H9 (cell line): ENCODE data around the gene FARP1. TPM values are rescaled to one million over a fixed set of nuclear protein-coding genes. Genes with fewer than 3 reads are reported as not detected.

Source experiments
- DNase-seq: peaks from one replicate; pipeline ENCODE4 v3.0.0-alpha.2; 2017
- H2AFZ ChIP-seq: one replicate; pipeline ENCODE4 v1.6.1; 2013; ENCODE audit warnings: mild to moderate bottlenecking, low read length, control low read depth, moderate library complexity
- H2AK5ac ChIP-seq: 2 replicates; pipeline ENCODE4 v1.6.1; 2013; ENCODE audit warnings: low read length, control low read depth, mixed read lengths; ENCODE audit not compliant: insufficient read length
- H2BK120ac ChIP-seq: one replicate; pipeline ENCODE4 v1.6.1; 2013; ENCODE audit warnings: low read depth, mild to moderate bottlenecking, low read length, control low read depth, inconsistent platforms; ENCODE audit not compliant: poor library complexity, severe bottlenecking
- H2BK12ac ChIP-seq: 2 replicates; pipeline ENCODE4 v1.6.1; 2013; ENCODE audit warnings: low read length, control low read depth, mixed read lengths, low read depth; ENCODE audit not compliant: insufficient read length
- H2BK15ac ChIP-seq: 2 replicates; pipeline ENCODE4 v1.6.1; 2013; ENCODE audit warnings: low read depth, low read length, control low read depth
- H2BK20ac ChIP-seq: one replicate; pipeline ENCODE4 v1.6.1; 2013; ENCODE audit warnings: low read depth, mild to moderate bottlenecking, low read length, control low read depth, inconsistent platforms; ENCODE audit not compliant: poor library complexity, severe bottlenecking
- H2BK5ac ChIP-seq: 2 replicates; pipeline ENCODE4 v1.6.1; 2013; ENCODE audit warnings: low read length, control low read depth, mixed read lengths; ENCODE audit not compliant: insufficient read length
- H3K14ac ChIP-seq: 2 replicates; pipeline ENCODE4 v1.6.1; 2013; ENCODE audit warnings: low read length, control low read depth; ENCODE audit not compliant: insufficient read depth
- H3K18ac ChIP-seq: 2 replicates; pipeline ENCODE4 v1.6.1; 2013; ENCODE audit warnings: low read depth, mild to moderate bottlenecking, mixed read lengths, low read length, control low read depth; ENCODE audit not compliant: insufficient read length
- H3K23ac ChIP-seq: 2 replicates; pipeline ENCODE4 v1.6.1; 2013; ENCODE audit warnings: low read length, control low read depth, mixed read lengths, low read depth; ENCODE audit not compliant: insufficient read length
- H3K23me2 ChIP-seq: 2 replicates; pipeline ENCODE4 v1.6.1; 2013; ENCODE audit warnings: low read depth, mild to moderate bottlenecking, mixed read lengths, low read length, control low read depth; ENCODE audit not compliant: insufficient read length, poor library complexity, severe bottlenecking
- H3K27ac ChIP-seq: 2 replicates; pipeline ENCODE4 v1.5.1; 2013; ENCODE audit warnings: low read length, control low read depth, mixed read lengths, low read depth; ENCODE audit not compliant: insufficient read length
- H3K27me3 ChIP-seq: 2 replicates; pipeline ENCODE4 v1.6.1; 2013; ENCODE audit warnings: low read length, control low read depth, inconsistent platforms; ENCODE audit not compliant: insufficient read depth
- H3K4ac ChIP-seq: 2 replicates; pipeline ENCODE4 v1.6.1; 2013; ENCODE audit warnings: low read depth, mild to moderate bottlenecking, control low read depth, inconsistent platforms, low read length, moderate library complexity
- H3K4me1 ChIP-seq: 2 replicates; pipeline ENCODE4 v1.6.1; 2013; ENCODE audit warnings: low read length, control low read depth, inconsistent platforms; ENCODE audit not compliant: insufficient read depth
- H3K4me2 ChIP-seq: 2 replicates; pipeline ENCODE4 v1.6.1; 2013; ENCODE audit warnings: low read length, control low read depth, mixed read lengths; ENCODE audit not compliant: insufficient read length, insufficient read depth
- H3K56ac ChIP-seq: 2 replicates; pipeline ENCODE4 v1.6.1; 2013; ENCODE audit warnings: low read depth, mild to moderate bottlenecking, mixed read lengths, low read length, control low read depth; ENCODE audit not compliant: insufficient read length
- H3K79me1 ChIP-seq: 2 replicates; pipeline ENCODE4 v1.6.1; 2013; ENCODE audit warnings: low read depth, mild to moderate bottlenecking, moderate library complexity, low read length, control low read depth, inconsistent platforms; ENCODE audit not compliant: insufficient read depth, poor library complexity, severe bottlenecking
- H3K79me2 ChIP-seq: 2 replicates; pipeline ENCODE4 v1.6.1; 2013; ENCODE audit warnings: low read length, control low read depth, inconsistent platforms; ENCODE audit not compliant: insufficient read depth
- H3K9ac ChIP-seq: 2 replicates; pipeline ENCODE4 v1.6.1; 2013; ENCODE audit warnings: low read length, control low read depth, mixed read lengths; ENCODE audit not compliant: insufficient read length; ENCODE audit errors: extremely low read depth
- H3K9me3 ChIP-seq: one replicate; pipeline ENCODE4 v1.6.1; 2013; ENCODE audit warnings: low read depth, low read length, inconsistent platforms; ENCODE audit not compliant: control insufficient read depth
- H3T11ph ChIP-seq: one replicate; pipeline ENCODE4 v1.6.1; 2013; ENCODE audit warnings: mild to moderate bottlenecking, low read length, control low read depth, inconsistent platforms
- H4K20me1 ChIP-seq: one replicate; pipeline ENCODE4 v1.6.1; 2013; ENCODE audit not compliant: control insufficient read depth, insufficient read length, insufficient read depth
- H4K5ac ChIP-seq: 2 replicates; pipeline ENCODE4 v1.6.1; 2013; ENCODE audit warnings: low read depth, mild to moderate bottlenecking, mixed read lengths, low read length, control low read depth; ENCODE audit not compliant: insufficient read length
- H4K8ac ChIP-seq: replicated peaks from 2 replicates; pipeline ENCODE4 v1.6.1; 2013; ENCODE audit warnings: low read length, control low read depth, mixed read lengths, low read depth; ENCODE audit not compliant: insufficient read length
- H4K91ac ChIP-seq: 2 replicates; pipeline ENCODE4 v1.6.1; 2013; ENCODE audit warnings: low read depth, mild to moderate bottlenecking, moderate library complexity, mixed read lengths, low read length, control low read depth; ENCODE audit not compliant: insufficient read length
- H3K27ac Mint-ChIP-seq, 3 experiments: 2 replicates in 2 of 3; 3 replicates in 1 of 3; pipeline ENCODE4 v1.8.0; 2020 to 2021; ENCODE audit warnings: mixed read lengths in 3 of 3, mild to moderate bottlenecking in 1 of 3, moderate library complexity in 1 of 3
- H3K27me3 Mint-ChIP-seq: 2 replicates; pipeline ENCODE4 v1.8.0; 2021; ENCODE audit warnings: low read depth, mild to moderate bottlenecking, moderate library complexity, mixed read lengths
- H3K36me3 Mint-ChIP-seq, 3 experiments: 2 replicates in 2 of 3; 3 replicates in 1 of 3; pipeline ENCODE4 v1.8.0; 2020 to 2021; ENCODE audit warnings: low read depth in 3 of 3, mixed read lengths in 3 of 3; ENCODE audit not compliant: insufficient read depth in 1 of 3
- H3K4me1 Mint-ChIP-seq, 2 experiments: 2 replicates each; pipeline ENCODE4 v1.8.0; 2020; ENCODE audit warnings: mixed read lengths in 2 of 2
- H3K4me3 Mint-ChIP-seq, 2 experiments: 2 replicates in 1 of 2; 3 replicates in 1 of 2; pipeline ENCODE4 v1.8.0; 2020 to 2021; ENCODE audit warnings: mild to moderate bottlenecking in 2 of 2, mixed read lengths in 2 of 2, moderate library complexity in 1 of 2
- H3K9me3 Mint-ChIP-seq, 2 experiments: 2 replicates in 1 of 2; 3 replicates in 1 of 2; pipeline ENCODE4 v1.8.0; 2020; ENCODE audit warnings: mild to moderate bottlenecking in 2 of 2, mixed read lengths in 2 of 2, moderate library complexity in 1 of 2
- WGBS: extraction: QIAGEN DNeasy Blood & Tissue Kit; methylation state at CpG from one replicate; pipeline ENCODE4 v1.1.7; 2013; ENCODE audit warnings: missing lambda C conversion rate, low lambda C conversion rate, mixed read lengths; ENCODE audit not compliant: insufficient read length; ENCODE audit errors: extremely low coverage; 5-methylcytosine and 5-hydroxymethylcytosine counted together
- total RNA-seq: library from RNA; stranded (reverse); gene quantifications from 2 replicates; pipeline ENCODE4 v1.2.1, GENCODE V29; 2021
- TF ChIP-seq, protein P1 (sequence below): fragments of 200-600 bp; sonication (generic); conservative IDR thresholded peaks from 3 replicates; pipeline ENCODE4 v1.8.0; 2021; ENCODE audit warnings: antibody characterized with exemption, mild to moderate bottlenecking

Gene FARP1
- total RNA-seq, 1 experiment from 2014 or later: 95.9 TPM

GRCh38 chr13:98216711-98217285 lies 73.9 kb downstream of the FARP1 start:
- H2BK120ac ChIP-seq: no peak overlapping the region
- Mint-ChIP-seq H3K36me3 (peaks cover 12 to 33% (median 16%) of the 10 kb centered on the region in 3 experiments; a peak in 6 of 7 replicates), H3K4me1 (peaks cover 22 to 41% of the 10 kb centered on the region in 2 experiments), H3K9me3 (no peaks in the 10 kb centered on the region; a peak in 1 of 5 replicates), H3K4me3 (no peak overlapping the region), H3K27me3 (no peaks in the 10 kb centered on the region), H3K27ac (peak overlapping the region; percentile 63 to 87 (median 75); a peak in 5 of 7 replicates)
- H2AFZ ChIP-seq: no peak overlapping the region
- no peaks in the 10 kb centered on the region for H3K79me1 ChIP-seq
- H3T11ph ChIP-seq: no peak overlapping the region
- H4K91ac ChIP-seq: no peak overlapping the region
- H3K23me2 ChIP-seq: no peaks in the 10 kb centered on the region
- H3K4me2 ChIP-seq: no peak overlapping the region
- H2BK15ac ChIP-seq: no peak overlapping the region
- no peak overlapping the region for H2BK12ac ChIP-seq
- no peaks in the 10 kb centered on the region for H4K20me1 ChIP-seq
- peaks cover 4% of the 10 kb centered on the region; the same call in 1 of the 2 replicates for H3K4me1 ChIP-seq
- no peaks in the 10 kb centered on the region for H3K79me2 ChIP-seq
- H3K27ac ChIP-seq: no peak overlapping the region
- no peak for DNase-seq
- H4K5ac ChIP-seq: no peak overlapping the region
- H3K4ac ChIP-seq: no peak overlapping the region
- H3K27me3 ChIP-seq: no peaks in the 10 kb centered on the region
- no peak overlapping the region for H3K23ac ChIP-seq
- no peak overlapping the region for H3K56ac ChIP-seq
- TF ChIP-seq, protein P1, sequence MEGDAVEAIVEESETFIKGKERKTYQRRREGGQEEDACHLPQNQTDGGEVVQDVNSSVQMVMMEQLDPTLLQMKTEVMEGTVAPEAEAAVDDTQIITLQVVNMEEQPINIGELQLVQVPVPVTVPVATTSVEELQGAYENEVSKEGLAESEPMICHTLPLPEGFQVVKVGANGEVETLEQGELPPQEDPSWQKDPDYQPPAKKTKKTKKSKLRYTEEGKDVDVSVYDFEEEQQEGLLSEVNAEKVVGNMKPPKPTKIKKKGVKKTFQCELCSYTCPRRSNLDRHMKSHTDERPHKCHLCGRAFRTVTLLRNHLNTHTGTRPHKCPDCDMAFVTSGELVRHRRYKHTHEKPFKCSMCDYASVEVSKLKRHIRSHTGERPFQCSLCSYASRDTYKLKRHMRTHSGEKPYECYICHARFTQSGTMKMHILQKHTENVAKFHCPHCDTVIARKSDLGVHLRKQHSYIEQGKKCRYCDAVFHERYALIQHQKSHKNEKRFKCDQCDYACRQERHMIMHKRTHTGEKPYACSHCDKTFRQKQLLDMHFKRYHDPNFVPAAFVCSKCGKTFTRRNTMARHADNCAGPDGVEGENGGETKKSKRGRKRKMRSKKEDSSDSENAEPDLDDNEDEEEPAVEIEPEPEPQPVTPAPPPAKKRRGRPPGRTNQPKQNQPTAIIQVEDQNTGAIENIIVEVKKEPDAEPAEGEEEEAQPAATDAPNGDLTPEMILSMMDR: no peak
- H3K9ac ChIP-seq: no peak overlapping the region
- H3K9me3 ChIP-seq: no peaks in the 10 kb centered on the region
- H2BK5ac ChIP-seq: no peak overlapping the region
- H3K14ac ChIP-seq: no peak overlapping the region
- no CpG with 5 or more reads among the region's 7 CpGs for WGBS
- H2AK5ac ChIP-seq: no peak overlapping the region
- no peak overlapping the region for H4K8ac ChIP-seq
- H3K18ac ChIP-seq: no peak overlapping the region
- H2BK20ac ChIP-seq: no peak overlapping the region
